Measurements from ENCODE around the gene ARHGAP15. TPM values are rescaled to one million over a fixed set of nuclear protein-coding genes. Genes with fewer than 3 reads are reported as not detected.
"Not testable (repeated sequence)": the region's sequence is repeated elsewhere in the genome, so short reads cannot be mapped to it uniquely, and the experiment has no call there.

ARHGAP15 gene
- polyA plus RNA-seq, 2 donors = 0.69 to 1.1 TPM

DNA sequence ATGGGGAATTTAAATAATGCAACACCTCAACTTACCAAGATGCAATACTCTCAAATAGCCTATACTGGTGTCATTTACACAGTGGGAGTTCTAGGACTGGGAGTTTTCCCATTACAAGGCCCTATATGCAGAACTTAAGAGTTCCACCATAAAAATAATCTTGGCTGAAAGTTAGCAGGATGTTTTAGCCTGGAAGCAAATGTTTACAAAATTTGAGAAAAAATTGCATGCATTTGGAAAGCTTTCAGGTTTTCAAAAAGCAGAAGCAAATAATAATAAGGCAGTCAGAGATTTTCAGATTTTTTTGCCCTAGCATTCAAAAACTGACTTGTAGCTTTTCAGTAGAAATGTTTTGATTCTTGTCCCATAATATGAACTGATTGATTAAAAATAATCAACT lies 397.3 kb downstream of the ARHGAP15 start:
- H3K9me3 ChIP-seq (ENCODE audit: control insufficient read depth in 2 of 2, insufficient read depth in 1 of 2, low read depth in 1 of 2, low read length in 1 of 2) = no peaks in the 10 kb centered on the region
- H3K36me3 ChIP-seq (ENCODE audit: control insufficient read depth in 2 of 2, insufficient read depth in 2 of 2, low read length in 1 of 2) = no peaks in the 10 kb centered on the region
- H3K4me3 ChIP-seq (ENCODE audit: low read depth in 1 of 2, low read length in 2 of 2) = no peak overlapping the region
- H3K4me1 ChIP-seq (ENCODE audit: control insufficient read depth in 2 of 2, insufficient read depth in 2 of 2, low read length in 1 of 2) = no peaks in the 10 kb centered on the region
- no peak overlapping the region for H3K27ac ChIP-seq (ENCODE audit: low read depth in 2 of 2, low read length in 1 of 2)
- H3K27me3 ChIP-seq (ENCODE audit: control insufficient read depth in 1 of 2, insufficient read depth in 2 of 2, low read length in 2 of 2) = no peaks in the 10 kb centered on the region

DNA sequence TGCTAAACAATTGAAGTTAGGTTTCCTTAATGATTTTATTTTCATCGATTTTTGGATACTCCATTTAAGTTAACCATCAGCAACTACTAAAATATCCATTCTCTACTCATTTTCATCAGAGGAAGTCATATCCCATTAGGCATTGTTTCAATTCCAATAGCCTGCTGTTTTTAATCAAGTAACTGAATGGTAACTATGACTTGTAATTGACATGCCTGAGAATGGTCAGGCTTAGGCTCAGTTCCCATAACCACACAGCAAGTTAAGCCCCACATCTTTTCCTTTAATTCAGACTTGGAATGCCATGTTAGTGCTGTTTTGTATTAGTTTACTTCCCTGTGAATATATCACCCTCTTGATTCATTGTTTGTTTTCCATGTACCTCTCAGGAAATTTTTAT lies 398.8 kb downstream of the ARHGAP15 start:
- no peaks in the 10 kb centered on the region for H3K36me3 ChIP-seq (ENCODE audit: control insufficient read depth in 2 of 2, insufficient read depth in 2 of 2, low read length in 1 of 2)
- H3K9me3 ChIP-seq (ENCODE audit: control insufficient read depth in 2 of 2, insufficient read depth in 1 of 2, low read depth in 1 of 2, low read length in 1 of 2) = no peaks in the 10 kb centered on the region
- no peak overlapping the region for H3K4me3 ChIP-seq (ENCODE audit: low read depth in 1 of 2, low read length in 2 of 2)
- H3K4me1 ChIP-seq (ENCODE audit: control insufficient read depth in 2 of 2, insufficient read depth in 2 of 2, low read length in 1 of 2) = no peaks in the 10 kb centered on the region
- H3K27ac ChIP-seq (ENCODE audit: low read depth in 2 of 2, low read length in 1 of 2) = no peak overlapping the region
- no peaks in the 10 kb centered on the region for H3K27me3 ChIP-seq (ENCODE audit: control insufficient read depth in 1 of 2, insufficient read depth in 2 of 2, low read length in 2 of 2)
- WGBS, 2 donors = 93 to 95% methylated on average over 1 of the region's 1 CpG

DNA sequence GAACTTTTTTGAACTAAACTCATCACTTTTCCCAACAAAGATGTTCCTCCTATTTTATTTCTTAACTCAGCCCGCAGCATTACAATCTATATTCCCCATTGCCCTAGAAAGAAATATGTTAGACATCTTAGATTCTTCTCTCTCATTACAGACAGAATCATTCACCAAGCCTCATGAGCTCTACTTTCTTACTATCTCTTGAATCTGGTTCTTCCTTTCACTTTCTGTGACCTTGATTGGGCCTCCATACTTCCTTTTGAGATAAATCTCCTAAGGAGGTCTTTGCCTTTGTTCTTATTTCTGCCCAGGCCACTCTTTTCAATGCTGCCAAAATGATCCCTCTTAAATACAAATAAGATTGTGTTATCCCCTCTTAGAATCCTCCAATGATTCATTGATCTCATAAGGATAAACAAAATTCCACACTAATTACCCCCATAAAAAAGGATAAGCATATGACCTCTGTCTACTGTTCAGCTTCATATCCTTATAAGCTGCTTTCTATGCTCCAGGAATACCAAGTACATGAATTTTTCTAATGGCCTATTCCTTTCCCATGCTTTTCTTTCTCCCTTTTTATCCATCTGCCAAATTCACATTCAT lies 400.0 kb downstream of the ARHGAP15 start:
- no peaks in the 10 kb centered on the region for H3K36me3 ChIP-seq (ENCODE audit: control insufficient read depth in 2 of 2, insufficient read depth in 2 of 2, low read length in 1 of 2)
- H3K27me3 ChIP-seq (ENCODE audit: control insufficient read depth in 1 of 2, insufficient read depth in 2 of 2, low read length in 2 of 2) = no peaks in the 10 kb centered on the region
- no peak overlapping the region for H3K27ac ChIP-seq (ENCODE audit: low read depth in 2 of 2, low read length in 1 of 2)
- H3K4me3 ChIP-seq (ENCODE audit: low read depth in 1 of 2, low read length in 2 of 2) = no peak overlapping the region
- 96 to 100% methylated on average over 1 of the region's 1 CpG for WGBS, 2 donors
- H3K9me3 ChIP-seq (ENCODE audit: control insufficient read depth in 2 of 2, insufficient read depth in 1 of 2, low read depth in 1 of 2, low read length in 1 of 2) = no peaks in the 10 kb centered on the region
- H3K4me1 ChIP-seq (ENCODE audit: control insufficient read depth in 2 of 2, insufficient read depth in 2 of 2, low read length in 1 of 2) = no peaks in the 10 kb centered on the region

DNA sequence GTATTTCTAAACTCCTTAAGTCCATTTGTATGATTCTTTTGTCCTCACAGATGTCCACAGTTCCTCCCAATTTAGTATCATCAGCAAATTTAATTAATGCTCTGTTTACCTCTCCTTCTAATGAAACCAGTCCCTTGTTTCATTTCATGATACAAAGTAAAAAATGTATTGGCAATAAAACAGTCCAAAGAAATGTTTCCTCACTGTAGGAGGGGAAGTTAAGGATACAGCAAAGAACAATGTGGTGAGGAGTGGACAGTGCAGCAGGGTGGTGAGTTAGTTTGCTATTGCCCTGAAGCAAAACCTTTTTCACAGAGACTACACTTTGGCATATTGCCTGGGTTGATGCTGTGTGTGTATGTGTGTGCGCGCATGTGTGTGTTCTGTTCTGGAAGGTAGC lies 401.5 kb downstream of the ARHGAP15 start:
- Histone ChIP-seq H3K4me1 (ENCODE audit: control insufficient read depth in 2 of 2, insufficient read depth in 2 of 2, low read length in 1 of 2) (no peaks in the 10 kb centered on the region), H3K27ac (ENCODE audit: low read depth in 2 of 2, low read length in 1 of 2) (no peak overlapping the region), H3K27me3 (ENCODE audit: control insufficient read depth in 1 of 2, insufficient read depth in 2 of 2, low read length in 2 of 2) (no peaks in the 10 kb centered on the region), H3K4me3 (ENCODE audit: low read depth in 1 of 2, low read length in 2 of 2) (no peak overlapping the region), H3K36me3 (ENCODE audit: control insufficient read depth in 2 of 2, insufficient read depth in 2 of 2, low read length in 1 of 2) (no peaks in the 10 kb centered on the region), H3K9me3 (ENCODE audit: control insufficient read depth in 2 of 2, insufficient read depth in 1 of 2, low read depth in 1 of 2, low read length in 1 of 2) (no peaks in the 10 kb centered on the region)
- 55 to 76% methylated on average over 2 of the region's 2 CpGs for WGBS, 2 donors

DNA sequence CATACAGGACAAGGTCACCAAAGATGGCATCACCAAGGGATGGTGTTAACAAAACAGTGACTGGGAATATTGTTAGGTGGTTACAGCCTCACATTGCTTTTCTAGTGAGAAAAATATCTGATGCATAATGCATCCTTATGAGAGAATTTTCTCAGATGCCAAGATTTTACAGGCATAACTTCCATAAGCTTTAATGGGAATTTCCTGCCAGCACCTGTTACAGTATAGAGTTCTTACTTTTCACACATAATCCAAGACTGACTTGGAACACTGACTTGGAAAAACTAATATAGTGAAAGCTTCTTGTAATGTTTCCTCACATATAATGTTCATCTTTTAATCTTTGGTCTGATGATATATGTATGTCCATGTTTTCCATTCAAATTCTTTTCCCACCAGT lies 402.8 kb downstream of the ARHGAP15 start:
- H3K36me3 ChIP-seq (ENCODE audit: control insufficient read depth in 2 of 2, insufficient read depth in 2 of 2, low read length in 1 of 2) = no peaks in the 10 kb centered on the region
- H3K27ac ChIP-seq (ENCODE audit: low read depth in 2 of 2, low read length in 1 of 2) = no peak overlapping the region
- H3K4me3 ChIP-seq (ENCODE audit: low read depth in 1 of 2, low read length in 2 of 2) = no peak overlapping the region
- no peaks in the 10 kb centered on the region for H3K4me1 ChIP-seq (ENCODE audit: control insufficient read depth in 2 of 2, insufficient read depth in 2 of 2, low read length in 1 of 2)
- no peaks in the 10 kb centered on the region for H3K27me3 ChIP-seq (ENCODE audit: control insufficient read depth in 1 of 2, insufficient read depth in 2 of 2, low read length in 2 of 2)
- no peaks in the 10 kb centered on the region for H3K9me3 ChIP-seq (ENCODE audit: control insufficient read depth in 2 of 2, insufficient read depth in 1 of 2, low read depth in 1 of 2, low read length in 1 of 2)

DNA sequence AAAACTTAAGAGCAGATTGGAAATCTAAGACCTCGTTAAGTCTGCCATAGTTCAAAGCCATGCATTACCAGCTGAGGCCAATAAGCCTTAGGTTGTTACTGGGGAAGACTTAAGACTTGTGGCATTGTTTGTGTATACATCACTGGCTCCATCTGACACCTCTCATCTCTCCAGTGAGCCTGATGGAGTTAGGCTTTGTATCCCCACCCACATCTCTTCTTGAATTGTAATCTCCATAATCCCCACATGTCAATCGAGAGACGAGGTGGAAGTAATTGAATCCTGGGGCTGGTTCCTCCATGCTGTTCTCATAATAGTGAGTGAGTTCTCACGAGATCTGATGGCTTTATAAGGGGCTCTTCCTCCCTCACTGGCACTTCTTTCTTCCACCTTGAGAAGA lies 404.6 kb downstream of the ARHGAP15 start:
- no peaks in the 10 kb centered on the region for H3K36me3 ChIP-seq (ENCODE audit: control insufficient read depth in 2 of 2, insufficient read depth in 2 of 2, low read length in 1 of 2)
- no peak overlapping the region for H3K4me3 ChIP-seq (ENCODE audit: low read depth in 1 of 2, low read length in 2 of 2)
- 80 to 82% methylated on average over 4 of the region's 4 CpGs for WGBS, 2 donors
- H3K9me3 ChIP-seq (ENCODE audit: control insufficient read depth in 2 of 2, insufficient read depth in 1 of 2, low read depth in 1 of 2, low read length in 1 of 2) = no peaks in the 10 kb centered on the region
- H3K4me1 ChIP-seq (ENCODE audit: control insufficient read depth in 2 of 2, insufficient read depth in 2 of 2, low read length in 1 of 2) = no peaks in the 10 kb centered on the region
- no peak overlapping the region for H3K27ac ChIP-seq (ENCODE audit: low read depth in 2 of 2, low read length in 1 of 2)
- H3K27me3 ChIP-seq (ENCODE audit: control insufficient read depth in 1 of 2, insufficient read depth in 2 of 2, low read length in 2 of 2) = no peaks in the 10 kb centered on the region

DNA sequence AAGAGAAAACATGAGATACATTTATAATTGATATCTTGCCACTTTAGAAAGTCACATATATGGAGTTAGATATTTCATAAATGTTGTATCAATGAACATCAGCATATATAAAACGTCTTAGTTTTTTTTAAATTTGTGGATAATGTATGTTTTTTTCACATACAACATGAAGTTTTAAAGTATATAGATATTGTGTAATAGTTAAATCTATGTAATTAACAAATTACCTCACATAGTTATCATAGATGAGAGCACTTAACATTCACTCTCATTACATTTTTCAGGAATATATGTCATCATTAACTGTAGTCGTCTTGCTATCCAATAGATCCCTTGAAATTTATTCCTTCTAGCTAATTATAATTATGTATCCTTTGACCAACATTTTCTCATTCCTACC lies 406.6 kb downstream of the ARHGAP15 start:
- 84 to 87% methylated on average over 2 of the region's 2 CpGs for WGBS, 2 donors
- H3K4me3 ChIP-seq (ENCODE audit: low read depth in 1 of 2, low read length in 2 of 2) = no peak overlapping the region
- no peaks in the 10 kb centered on the region for H3K36me3 ChIP-seq (ENCODE audit: control insufficient read depth in 2 of 2, insufficient read depth in 2 of 2, low read length in 1 of 2)

DNA sequence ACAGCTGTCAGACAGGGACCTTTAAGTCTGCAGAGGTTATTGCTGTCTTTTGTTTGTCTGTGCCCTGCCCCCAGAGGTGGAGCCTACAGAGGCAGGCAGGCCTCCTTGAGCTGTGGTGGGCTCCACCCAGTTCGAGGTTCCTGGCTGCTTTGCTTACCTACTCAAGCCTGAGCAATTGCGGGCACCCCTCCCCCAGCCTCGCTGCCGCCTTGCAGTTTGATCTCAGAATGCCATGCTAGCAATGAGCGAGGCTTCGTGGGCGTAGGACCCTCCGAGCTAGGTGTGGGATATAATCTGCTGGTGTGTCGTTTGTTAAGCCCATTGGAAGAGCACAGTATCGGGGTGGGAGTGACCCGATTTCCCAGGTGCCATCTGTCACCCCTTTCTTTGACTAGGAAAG lies 412.7 kb downstream of the ARHGAP15 start:
- not testable (repeated sequence) for H3K27ac ChIP-seq (ENCODE audit: low read depth in 2 of 2, low read length in 1 of 2); H3K4me1 ChIP-seq (ENCODE audit: control insufficient read depth in 2 of 2, insufficient read depth in 2 of 2, low read length in 1 of 2); H3K27me3 ChIP-seq (ENCODE audit: control insufficient read depth in 1 of 2, insufficient read depth in 2 of 2, low read length in 2 of 2); H3K4me3 ChIP-seq (ENCODE audit: low read depth in 1 of 2, low read length in 2 of 2); H3K9me3 ChIP-seq (ENCODE audit: control insufficient read depth in 2 of 2, insufficient read depth in 1 of 2, low read depth in 1 of 2, low read length in 1 of 2); H3K36me3 ChIP-seq (ENCODE audit: control insufficient read depth in 2 of 2, insufficient read depth in 2 of 2, low read length in 1 of 2)
- 88 to 91% methylated on average over 11 of the region's 11 CpGs for WGBS, 2 donors

More for the DNA sequence above, 406.6 kb downstream of the ARHGAP15 start:
- no peaks in the 10 kb centered on the region for H3K9me3 ChIP-seq (ENCODE audit: control insufficient read depth in 2 of 2, insufficient read depth in 1 of 2, low read depth in 1 of 2, low read length in 1 of 2)
- H3K27me3 ChIP-seq (ENCODE audit: control insufficient read depth in 1 of 2, insufficient read depth in 2 of 2, low read length in 2 of 2) = no peaks in the 10 kb centered on the region
- H3K27ac ChIP-seq (ENCODE audit: low read depth in 2 of 2, low read length in 1 of 2) = no peak overlapping the region
- H3K4me1 ChIP-seq (ENCODE audit: control insufficient read depth in 2 of 2, insufficient read depth in 2 of 2, low read length in 1 of 2) = no peaks in the 10 kb centered on the region

DNA sequence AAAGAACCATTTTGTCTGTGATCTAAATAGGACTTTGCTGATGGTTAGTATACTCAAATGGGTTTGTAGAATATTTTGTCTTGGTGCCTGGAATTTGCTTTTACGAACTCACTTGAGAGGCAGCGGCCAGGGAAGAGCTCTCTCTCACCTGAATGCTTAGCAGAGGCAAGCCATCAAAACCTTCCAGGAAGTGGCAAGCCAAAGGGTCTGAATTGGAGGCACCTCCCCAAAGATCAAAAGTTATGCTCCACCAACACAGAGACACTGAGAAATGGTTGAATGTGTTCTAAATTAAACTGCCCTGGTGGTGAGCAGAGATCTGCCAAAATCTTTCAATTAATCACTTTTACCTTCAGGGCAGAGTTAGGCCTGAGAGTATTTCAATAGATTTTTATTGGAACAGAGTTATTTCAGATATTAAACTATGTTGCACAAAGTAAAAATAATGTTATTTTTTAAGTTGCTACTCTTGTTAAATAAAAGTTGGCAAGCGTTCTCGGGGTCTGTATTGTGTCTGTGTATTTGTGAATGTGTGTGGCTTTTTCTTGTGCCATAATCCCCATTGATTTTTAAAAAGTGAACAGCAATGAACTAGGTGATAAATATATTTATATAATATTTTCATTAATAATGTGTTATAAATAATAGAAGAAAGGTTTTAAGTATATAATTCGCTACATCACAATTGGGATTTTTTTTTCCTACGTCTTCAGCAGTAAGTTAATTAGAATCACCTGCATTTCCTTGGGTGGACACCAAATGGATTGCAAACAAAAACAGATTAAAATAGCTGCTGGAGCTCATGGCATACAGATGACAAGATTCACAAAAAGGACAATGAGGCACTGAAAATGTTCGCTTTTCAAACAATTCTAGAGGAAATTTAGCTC lies 416.1 kb downstream of the ARHGAP15 start:
- Histone ChIP-seq H3K27me3 (ENCODE audit: control insufficient read depth in 1 of 2, insufficient read depth in 2 of 2, low read length in 2 of 2) (no peaks in the 10 kb centered on the region), H3K27ac (ENCODE audit: low read depth in 2 of 2, low read length in 1 of 2) (no peak overlapping the region), H3K4me1 (ENCODE audit: control insufficient read depth in 2 of 2, insufficient read depth in 2 of 2, low read length in 1 of 2) (no peaks in the 10 kb centered on the region), H3K9me3 (ENCODE audit: control insufficient read depth in 2 of 2, insufficient read depth in 1 of 2, low read depth in 1 of 2, low read length in 1 of 2) (no peaks in the 10 kb centered on the region), H3K36me3 (ENCODE audit: control insufficient read depth in 2 of 2, insufficient read depth in 2 of 2, low read length in 1 of 2) (no peaks in the 10 kb centered on the region), H3K4me3 (ENCODE audit: low read depth in 1 of 2, low read length in 2 of 2) (no peak overlapping the region)
- whole genome bisulfite sequencing, 2 donors = 45 to 57% methylated on average over 7 of the region's 7 CpGs

DNA sequence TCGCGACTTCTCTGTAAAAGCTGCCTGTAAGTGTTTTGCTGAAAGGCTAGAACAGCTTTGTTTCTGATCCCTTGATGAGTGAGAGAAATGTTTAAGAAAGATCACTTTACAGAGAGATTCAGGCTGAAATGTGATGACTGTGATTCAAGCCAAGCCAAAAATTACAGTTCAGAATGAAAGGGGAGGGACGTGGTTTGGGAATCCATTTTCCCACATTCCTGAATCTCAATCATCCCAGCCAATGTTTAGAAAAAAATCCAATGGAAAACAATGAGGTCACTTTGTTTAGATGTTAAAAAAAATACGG lies 416.7 kb downstream of the ARHGAP15 start:
- H3K27ac ChIP-seq (ENCODE audit: low read depth in 2 of 2, low read length in 1 of 2) = no peak overlapping the region
- H3K4me1 ChIP-seq (ENCODE audit: control insufficient read depth in 2 of 2, insufficient read depth in 2 of 2, low read length in 1 of 2) = no peaks in the 10 kb centered on the region
- no peaks in the 10 kb centered on the region for H3K27me3 ChIP-seq (ENCODE audit: control insufficient read depth in 1 of 2, insufficient read depth in 2 of 2, low read length in 2 of 2)
- H3K36me3 ChIP-seq (ENCODE audit: control insufficient read depth in 2 of 2, insufficient read depth in 2 of 2, low read length in 1 of 2) = no peaks in the 10 kb centered on the region
- 33 to 57% methylated on average over 4 of the region's 4 CpGs for WGBS, 2 donors
- no peak overlapping the region for H3K4me3 ChIP-seq (ENCODE audit: low read depth in 1 of 2, low read length in 2 of 2)
- H3K9me3 ChIP-seq (ENCODE audit: control insufficient read depth in 2 of 2, insufficient read depth in 1 of 2, low read depth in 1 of 2, low read length in 1 of 2) = no peaks in the 10 kb centered on the region
